Measurements from ENCODE around the gene CPD.
A peak's percentile ranks its signal among the peaks of the same experiment; 100 is the strongest.

The CPD gene

DNA sequence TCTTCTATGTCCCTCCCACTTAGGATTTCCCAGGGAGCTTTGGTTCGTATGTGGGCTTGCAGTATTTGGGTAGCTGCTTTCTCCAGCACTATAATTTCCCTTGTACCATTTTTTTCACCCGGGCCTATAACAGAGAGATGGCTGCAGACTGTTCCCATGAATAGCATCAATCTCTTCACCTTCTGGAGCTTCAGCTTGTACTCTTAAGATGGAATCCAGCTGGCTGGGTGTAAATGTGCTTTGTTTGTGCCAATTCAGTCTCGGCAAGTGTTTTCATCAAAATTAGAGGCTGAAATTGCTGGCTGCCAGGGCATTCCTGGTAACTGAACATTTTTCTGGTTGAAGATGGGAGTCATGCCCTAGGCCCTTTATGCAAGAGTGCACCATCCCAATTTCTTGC lies 12.2 kb upstream of the CPD start:
- Mint-ChIP-seq H3K4me1 (ENCODE audit: low read depth) (peaks cover 28% of the 10 kb centered on the region), H3K4me3 (no peak overlapping the region), H3K27ac (no peak overlapping the region), H3K27me3 (no peaks in the 10 kb centered on the region), H3K36me3 (ENCODE audit: low read depth) (no peaks in the 10 kb centered on the region), H3K9me3 (no peaks in the 10 kb centered on the region)
- intact Hi-C loops (cut with micrococcal nuclease): no loop called here

DNA sequence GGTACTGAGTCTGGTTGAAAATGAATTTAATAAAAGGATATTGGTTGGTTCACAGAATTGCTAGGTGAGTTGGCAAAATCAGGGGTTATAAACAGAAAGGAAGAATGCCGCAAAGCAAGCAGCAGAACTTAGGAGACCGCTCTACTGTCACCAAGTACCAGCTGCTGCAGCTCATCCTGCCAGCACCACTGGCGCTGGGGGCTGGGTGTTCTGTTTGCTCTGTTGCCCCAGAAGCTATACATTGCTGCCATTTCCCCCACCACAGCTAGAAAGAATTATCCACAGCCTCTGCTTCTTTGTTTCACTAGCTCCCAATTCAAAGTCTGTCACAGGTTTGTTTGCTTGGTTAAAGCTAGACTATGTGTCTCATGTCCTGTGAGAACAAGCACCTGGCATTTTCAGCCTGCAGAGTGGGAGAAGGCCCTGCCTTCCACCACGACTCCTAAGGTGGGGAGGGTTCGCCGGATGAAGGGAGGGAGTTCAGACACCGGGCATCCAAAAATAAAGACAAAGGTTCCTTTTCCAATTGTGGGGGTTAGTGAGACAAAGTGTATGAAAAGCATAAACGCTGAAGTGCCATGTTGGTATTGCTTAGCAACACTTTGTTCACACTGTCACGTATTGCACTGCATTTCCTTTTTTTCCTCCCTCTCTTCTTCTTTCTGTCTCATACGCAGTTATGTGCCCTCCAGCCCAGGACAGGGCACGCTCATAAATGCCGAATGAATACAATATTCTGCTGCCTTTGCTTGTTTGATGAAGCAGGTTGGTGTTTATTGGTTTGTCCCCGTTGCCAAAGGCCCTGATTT lies 9.6 kb upstream of the CPD start:
- Mint-ChIP-seq H3K36me3 (ENCODE audit: low read depth) (no peaks in the 10 kb centered on the region), H3K4me3 (no peak overlapping the region), H3K9me3 (no peaks in the 10 kb centered on the region), H3K4me1 (ENCODE audit: low read depth) (peaks cover 13% of the 10 kb centered on the region), H3K27me3 (peaks cover 2% of the 10 kb centered on the region), H3K27ac (no peak overlapping the region)
- intact Hi-C loops (cut with micrococcal nuclease): no loop called here

DNA sequence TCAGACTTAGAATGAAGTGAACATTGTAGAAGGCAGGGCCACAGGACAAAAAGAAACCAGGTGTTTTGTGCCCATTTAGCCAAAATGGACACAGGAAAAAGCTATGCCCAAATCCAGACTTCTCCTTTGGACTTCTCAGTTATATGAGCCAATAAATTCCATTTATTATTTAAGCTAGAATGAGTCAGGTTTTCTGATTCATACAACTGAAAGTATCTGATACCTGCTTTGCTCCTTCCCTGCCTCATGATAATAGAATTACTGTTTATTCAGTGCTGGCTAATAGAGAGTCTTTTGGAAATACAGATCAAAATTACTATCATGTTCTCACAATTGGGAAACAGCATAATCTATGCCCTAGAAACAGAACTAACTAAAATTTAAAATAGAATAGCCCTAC lies 8.7 kb upstream of the CPD start:
- intact Hi-C loops (cut with micrococcal nuclease): no loop called here
- Mint-ChIP-seq H3K9me3 (no peaks in the 10 kb centered on the region), H3K27ac (no peak overlapping the region), H3K4me1 (ENCODE audit: low read depth) (peaks cover 13% of the 10 kb centered on the region), H3K27me3 (peaks cover 2% of the 10 kb centered on the region), H3K4me3 (no peak overlapping the region), H3K36me3 (ENCODE audit: low read depth) (no peaks in the 10 kb centered on the region)

DNA sequence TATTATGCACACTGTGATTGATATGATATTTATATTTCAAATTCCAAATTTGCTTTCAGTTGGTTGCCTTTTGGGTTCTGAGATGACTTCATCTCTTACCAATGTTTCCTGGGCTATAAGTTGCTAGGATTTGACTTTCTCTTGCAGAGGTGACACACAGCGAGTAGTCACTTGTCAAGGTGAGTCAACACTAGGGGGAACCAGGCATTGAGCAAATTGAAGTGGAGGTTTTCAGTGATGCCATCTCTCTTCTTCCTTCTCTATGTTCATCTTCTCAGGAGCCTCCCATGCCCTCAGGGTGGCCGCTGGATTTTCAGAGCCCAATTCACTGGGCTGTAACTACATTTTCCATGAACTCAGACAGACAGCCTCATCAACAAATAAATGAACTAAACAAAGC lies 6.0 kb upstream of the CPD start:
- Mint-ChIP-seq H3K9me3 (no peaks in the 10 kb centered on the region), H3K27ac (no peak overlapping the region), H3K36me3 (ENCODE audit: low read depth) (no peaks in the 10 kb centered on the region), H3K4me1 (ENCODE audit: low read depth) (peaks cover 25% of the 10 kb centered on the region), H3K4me3 (no peak overlapping the region), H3K27me3 (peaks cover 8% of the 10 kb centered on the region)
- intact Hi-C loops (cut with micrococcal nuclease): no loop called here

DNA sequence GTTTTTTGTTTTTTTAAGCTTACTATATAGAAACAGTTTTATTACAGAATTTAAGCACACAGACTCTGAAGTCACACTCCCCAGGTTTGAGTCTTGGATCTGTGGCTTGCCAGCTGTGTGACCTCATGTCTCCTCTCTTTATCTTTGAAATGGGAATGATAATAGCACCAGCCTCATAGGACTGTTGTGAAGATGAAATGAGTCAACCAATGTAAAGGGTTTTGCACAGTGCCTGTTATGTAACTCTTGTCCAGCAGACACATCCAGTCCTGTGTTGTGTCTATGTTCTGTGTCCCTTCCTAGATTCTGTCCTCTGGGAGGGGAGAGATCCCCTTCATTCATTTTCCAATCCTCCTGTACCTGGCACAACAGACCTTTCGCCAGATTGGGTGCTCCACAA lies 3.1 kb upstream of the CPD start:
- no peak overlapping the region for H3K27ac Mint-ChIP-seq
- intact Hi-C loops (cut with micrococcal nuclease): loop anchor here (5.0 kb wide), 1 partner anchor 33 kb away; no protein-coding TSS in a partner anchor
- peaks cover 34% of the 10 kb centered on the region for H3K4me1 Mint-ChIP-seq (ENCODE audit: low read depth)
- peaks cover 8% of the 10 kb centered on the region for H3K27me3 Mint-ChIP-seq
- H3K4me3 Mint-ChIP-seq: no peak overlapping the region
- H3K36me3 Mint-ChIP-seq (ENCODE audit: low read depth): peaks cover 10% of the 10 kb centered on the region
- H3K9me3 Mint-ChIP-seq: no peaks in the 10 kb centered on the region

DNA sequence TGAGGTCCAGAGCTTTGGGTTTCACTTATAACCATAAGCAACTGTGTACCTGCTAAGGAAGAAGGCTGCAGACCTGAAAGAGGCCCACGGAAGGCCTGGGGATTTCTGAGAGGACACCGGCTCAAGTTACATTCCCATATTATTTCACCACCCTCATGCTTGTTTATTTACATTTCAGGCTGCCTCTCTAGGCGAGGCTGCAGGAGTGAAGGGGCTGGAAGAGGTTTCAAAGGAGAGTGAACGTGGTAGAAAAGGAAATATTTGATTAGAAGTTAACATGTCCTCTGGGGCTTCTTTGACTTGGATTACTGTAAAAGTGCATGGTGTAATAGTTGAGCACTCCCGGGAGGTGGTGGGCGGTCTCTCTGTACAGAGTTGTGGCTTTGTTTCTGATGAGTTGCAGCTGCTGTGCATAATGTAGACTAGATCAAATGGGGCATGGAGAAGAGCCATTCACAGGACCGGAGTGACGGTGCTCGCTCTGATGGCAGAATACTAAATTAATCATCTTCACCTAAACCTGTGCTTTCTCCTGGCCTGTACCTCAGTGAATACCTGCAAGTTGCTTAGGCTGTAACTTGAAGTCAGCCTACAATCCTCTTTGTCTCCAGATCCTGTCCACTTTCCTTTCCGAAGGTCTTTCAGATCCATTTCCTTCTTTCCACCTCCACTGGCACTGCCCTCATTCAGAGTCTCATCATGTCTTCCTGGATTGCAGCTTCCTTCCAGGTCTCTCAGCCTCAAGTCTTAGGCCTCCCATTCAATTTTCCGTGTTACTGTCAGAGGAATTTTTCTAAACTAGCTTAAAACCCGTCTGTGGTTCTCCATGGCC lies 1.9 kb upstream of the CPD start:
- no peak overlapping the region for H3K27ac Mint-ChIP-seq
- intact Hi-C loops (cut with micrococcal nuclease): loop anchor here (5.0 kb wide), 1 partner anchor 35 kb away; no protein-coding TSS in a partner anchor
- H3K9me3 Mint-ChIP-seq: no peaks in the 10 kb centered on the region
- peaks cover 8% of the 10 kb centered on the region for H3K27me3 Mint-ChIP-seq
- peaks cover 42% of the 10 kb centered on the region for H3K4me1 Mint-ChIP-seq (ENCODE audit: low read depth)
- peaks cover 10% of the 10 kb centered on the region for H3K36me3 Mint-ChIP-seq (ENCODE audit: low read depth)
- H3K4me3 Mint-ChIP-seq: no peak overlapping the region

DNA sequence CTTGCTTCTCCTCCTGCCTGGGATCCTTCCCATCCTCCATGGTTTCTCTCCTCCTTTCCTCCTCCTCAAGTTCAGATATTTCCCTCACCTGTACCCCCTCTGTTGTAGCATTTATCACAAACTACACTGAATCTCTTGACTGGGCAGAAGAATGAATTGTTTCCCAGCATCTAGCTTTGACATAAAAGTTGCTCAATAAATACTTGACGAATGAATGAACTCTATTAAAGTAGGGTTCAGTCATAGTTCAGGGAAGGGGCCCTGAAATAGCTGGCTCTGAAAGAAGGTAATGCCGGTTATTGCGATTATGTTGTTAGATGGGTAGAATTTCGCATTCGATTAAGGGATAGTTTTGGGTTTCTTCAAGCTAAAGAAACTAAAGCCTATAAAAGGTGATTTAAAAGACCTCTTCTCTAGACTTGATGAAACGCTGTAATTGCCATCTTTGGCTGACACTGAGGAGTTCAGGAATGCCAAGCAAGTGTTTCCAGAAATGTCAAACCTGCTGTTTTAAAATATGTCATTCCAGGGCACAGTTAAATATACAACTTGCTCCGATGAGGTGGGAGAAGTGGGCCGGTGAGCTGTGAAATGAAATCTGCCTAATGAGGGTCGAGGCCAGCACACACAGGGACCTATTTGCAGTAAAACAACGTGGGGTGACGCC lies 1.0 kb upstream of the CPD start:
- intact Hi-C loops (cut with micrococcal nuclease): loop anchor here (2.0 to 5.0 kb wide), 2 partner anchors 35 to 261 kb away; partner anchors contain the start of gene NSRP1
- Mint-ChIP-seq H3K27ac (peak overlapping the region; percentile 55), H3K9me3 (no peaks in the 10 kb centered on the region), H3K36me3 (ENCODE audit: low read depth) (peaks cover 10% of the 10 kb centered on the region), H3K4me1 (ENCODE audit: low read depth) (peaks cover 42% of the 10 kb centered on the region), H3K27me3 (peaks cover 8% of the 10 kb centered on the region), H3K4me3 (peak overlapping the region; percentile 79)

DNA sequence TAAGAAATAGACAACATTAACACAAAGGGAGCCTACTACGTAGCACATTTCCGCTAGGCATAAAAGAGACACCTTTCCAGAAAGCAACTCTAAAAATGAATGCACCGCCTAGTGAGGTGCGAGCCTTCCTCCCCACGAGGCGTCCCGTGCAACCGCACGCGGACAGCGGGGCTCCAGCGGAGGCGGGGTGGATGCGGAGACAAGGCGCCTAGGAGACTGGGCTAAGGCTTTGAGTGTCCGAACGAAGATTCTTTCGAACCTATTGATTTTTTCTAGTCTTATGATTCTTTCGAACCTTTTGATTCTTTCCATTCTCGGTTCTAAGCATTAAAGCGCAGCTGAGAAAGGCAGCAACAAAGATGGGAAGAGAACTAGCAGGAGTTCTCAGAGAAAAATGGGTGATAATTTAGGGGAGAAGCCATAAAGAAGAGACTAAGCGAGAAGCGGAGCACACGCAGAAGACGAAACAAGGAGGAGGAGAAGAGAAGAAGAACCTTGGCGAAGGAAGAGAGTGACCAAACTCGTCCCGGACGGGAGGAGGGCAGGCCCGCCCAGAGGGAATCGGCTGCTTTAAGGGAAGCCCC lies 394 bp upstream of the CPD start:
- intact Hi-C loops (cut with micrococcal nuclease): loop anchor here (2.0 to 5.0 kb wide), 2 partner anchors 36 to 262 kb away; partner anchors contain the start of gene NSRP1
- Mint-ChIP-seq H3K4me1 (ENCODE audit: low read depth) (peaks cover 48% of the 10 kb centered on the region), H3K36me3 (ENCODE audit: low read depth) (peaks cover 10% of the 10 kb centered on the region), H3K4me3 (peak overlapping the region; percentile 79), H3K27ac (peak overlapping the region; percentile 55), H3K27me3 (peaks cover 8% of the 10 kb centered on the region), H3K9me3 (no peaks in the 10 kb centered on the region)

DNA sequence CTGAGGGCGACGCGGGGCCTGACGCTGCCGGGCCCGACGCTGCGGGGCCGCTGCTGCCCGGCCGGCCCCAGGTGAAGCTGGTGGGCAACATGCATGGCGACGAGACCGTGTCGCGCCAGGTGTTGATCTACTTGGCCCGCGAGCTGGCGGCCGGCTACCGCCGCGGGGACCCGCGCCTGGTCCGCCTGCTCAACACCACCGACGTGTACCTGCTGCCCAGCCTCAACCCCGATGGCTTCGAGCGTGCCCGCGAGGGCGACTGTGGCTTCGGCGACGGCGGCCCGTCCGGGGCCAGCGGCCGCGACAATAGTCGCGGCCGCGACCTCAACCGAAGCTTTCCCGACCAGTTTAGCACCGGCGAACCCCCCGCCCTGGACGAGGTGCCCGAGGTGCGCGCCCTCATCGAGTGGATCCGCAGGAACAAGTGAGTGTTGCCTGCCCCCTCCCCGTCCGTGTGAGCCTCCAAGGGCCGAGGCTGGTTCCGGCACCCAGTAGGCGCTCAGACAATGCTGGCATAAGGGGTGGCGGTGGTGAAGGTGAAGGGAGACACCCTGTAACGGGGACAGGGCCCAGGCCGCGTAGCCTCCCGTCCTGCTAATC lies 676 bp downstream of the CPD start:
- peak overlapping the region; percentile 55 for H3K27ac Mint-ChIP-seq
- no peaks in the 10 kb centered on the region for H3K9me3 Mint-ChIP-seq
- peak overlapping the region; percentile 79 for H3K4me3 Mint-ChIP-seq
- intact Hi-C loops (cut with micrococcal nuclease): loop anchor here (2.0 to 5.0 kb wide), 2 partner anchors 37 to 263 kb away; partner anchors contain the start of gene NSRP1
- peaks cover 6% of the 10 kb centered on the region for H3K27me3 Mint-ChIP-seq
- H3K4me1 Mint-ChIP-seq (ENCODE audit: low read depth): peaks cover 48% of the 10 kb centered on the region
- H3K36me3 Mint-ChIP-seq (ENCODE audit: low read depth): peaks cover 10% of the 10 kb centered on the region

DNA sequence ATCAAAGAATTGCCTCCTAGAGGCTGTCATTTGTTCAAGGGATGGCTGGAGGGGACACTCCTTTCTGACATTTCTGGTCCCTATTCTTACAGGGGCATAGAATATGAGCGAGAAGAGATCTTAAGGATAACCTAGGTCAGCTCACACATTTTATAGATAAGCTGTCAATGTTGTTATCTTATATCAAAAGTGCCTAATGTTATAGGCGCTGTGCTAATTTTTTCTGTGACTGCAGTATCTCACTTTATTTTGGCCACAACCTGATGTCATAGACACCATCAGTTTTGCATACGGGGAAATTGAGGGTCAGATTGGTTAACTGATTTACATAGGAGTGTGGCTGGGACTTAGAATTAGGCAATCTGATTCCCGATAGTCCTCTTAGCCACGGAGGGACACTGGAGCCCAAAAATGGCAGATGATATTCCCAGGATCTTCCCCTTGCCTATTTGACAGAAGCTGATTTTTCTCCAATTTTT lies 1.2 kb downstream of the CPD start:
- no peaks in the 10 kb centered on the region for H3K9me3 Mint-ChIP-seq
- peaks cover 48% of the 10 kb centered on the region for H3K4me1 Mint-ChIP-seq (ENCODE audit: low read depth)
- peaks cover 10% of the 10 kb centered on the region for H3K36me3 Mint-ChIP-seq (ENCODE audit: low read depth)
- peak overlapping the region; percentile 55 for H3K27ac Mint-ChIP-seq
- intact Hi-C loops (cut with micrococcal nuclease): loop anchor here (2.0 to 5.0 kb wide), 3 partner anchors 38 to 263 kb away; partner anchors contain the start of genes BLMH and NSRP1
- H3K27me3 Mint-ChIP-seq: peaks cover 6% of the 10 kb centered on the region
- peak overlapping the region; percentile 79 for H3K4me3 Mint-ChIP-seq

DNA sequence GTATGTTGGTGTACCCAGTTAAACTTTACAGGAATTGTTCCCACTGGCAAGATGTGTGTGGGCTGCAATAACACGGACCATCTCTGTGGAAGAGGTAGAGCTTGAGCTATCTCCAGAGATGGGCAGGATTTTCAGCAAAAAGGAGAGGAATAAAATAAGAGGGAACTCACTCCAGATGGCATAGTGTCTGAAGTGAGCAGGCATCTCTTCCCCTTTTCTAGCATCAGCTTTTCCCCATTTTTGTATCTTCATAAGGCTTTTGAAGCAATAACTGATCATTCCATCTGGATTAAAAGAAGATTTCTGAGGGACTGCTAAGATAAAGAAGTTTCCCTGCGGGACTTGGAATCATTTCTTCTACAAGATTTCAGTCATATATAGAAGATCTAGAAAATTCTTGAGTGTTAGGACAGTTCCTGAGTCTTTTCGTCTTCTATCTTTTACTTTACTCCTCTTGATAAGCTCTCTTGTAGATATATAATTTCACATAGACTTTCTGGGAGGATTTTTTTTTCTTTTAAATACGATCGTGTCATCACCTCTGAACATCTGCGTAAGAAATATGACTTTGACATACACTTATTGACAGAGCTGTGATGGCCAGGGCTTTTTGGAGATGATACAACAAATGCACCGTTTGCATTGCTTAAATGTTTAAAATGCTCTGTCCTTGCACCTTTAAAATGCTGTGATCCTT lies 2.1 kb downstream of the CPD start:
- peak overlapping the region; percentile 25 for H3K27ac Mint-ChIP-seq
- H3K36me3 Mint-ChIP-seq (ENCODE audit: low read depth): peaks cover 18% of the 10 kb centered on the region
- H3K4me3 Mint-ChIP-seq: peak overlapping the region; percentile 79
- H3K4me1 Mint-ChIP-seq (ENCODE audit: low read depth): peaks cover 48% of the 10 kb centered on the region
- peaks cover 6% of the 10 kb centered on the region for H3K27me3 Mint-ChIP-seq
- H3K9me3 Mint-ChIP-seq: no peaks in the 10 kb centered on the region
- intact Hi-C loops (cut with micrococcal nuclease): loop anchor here (5.0 kb wide), 1 partner anchor 88 kb away; the partner anchor contains the start of gene BLMH

DNA sequence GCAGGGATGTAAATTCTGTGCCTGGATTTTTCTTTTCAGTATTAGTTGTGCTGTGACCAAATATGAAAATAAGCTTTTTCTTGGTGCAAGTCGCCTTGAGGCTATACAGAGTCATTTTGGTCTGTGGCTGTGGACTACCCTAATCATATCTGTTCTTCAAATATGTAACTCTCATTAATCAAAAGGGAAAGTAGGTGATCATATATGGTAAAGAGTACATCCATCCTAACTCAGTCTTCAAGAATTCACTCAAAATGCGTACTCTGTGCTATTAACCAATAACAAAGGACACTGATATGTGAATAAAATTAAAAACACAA lies 2.6 kb downstream of the CPD start:
- peaks cover 6% of the 10 kb centered on the region for H3K27me3 Mint-ChIP-seq
- intact Hi-C loops (cut with micrococcal nuclease): loop anchor here (5.0 kb wide), 1 partner anchor 89 kb away; the partner anchor contains the start of gene BLMH
- no peak overlapping the region for H3K4me3 Mint-ChIP-seq
- H3K36me3 Mint-ChIP-seq (ENCODE audit: low read depth): peaks cover 23% of the 10 kb centered on the region
- no peak overlapping the region for H3K27ac Mint-ChIP-seq
- H3K9me3 Mint-ChIP-seq: no peaks in the 10 kb centered on the region
- H3K4me1 Mint-ChIP-seq (ENCODE audit: low read depth): peaks cover 48% of the 10 kb centered on the region

Measured in dendritic cell treated with granulocyte-macrophage colony-stimulating factor and Interleukin-4, amounts not matched to agents 40 ng/mL and 50 ng/mL, for 4 days (primary cell).